Epithelial cell of proximal tubule (primary cell): Measurements from ENCODE around the gene TFEB. TPM values are rescaled to one million over a fixed set of nuclear protein-coding genes. Genes with fewer than 3 reads are reported as not detected.

Source experiments
- DNase-seq: peaks from one replicate; pipeline ENCODE4 v3.0.0-alpha.2; 2011; ENCODE audit warnings: low read depth
- H3K4me3 ChIP-seq: 2 replicates; pipeline ENCODE4 v1.5.1; 2011; ENCODE audit warnings: low read depth, mild to moderate bottlenecking, low read length
- CTCF ChIP-seq: conservative IDR thresholded peaks from 2 replicates; pipeline ENCODE4 v1.5.1; 2012; ENCODE audit warnings: low read depth, mild to moderate bottlenecking, low read length
- total RNA-seq: library from RNA; depleted of rRNA; stranded (reverse); fragments of >200 nt; gene quantifications from 2 replicates; pipeline ENCODE4 v1.2.3, GENCODE V29; 2015

Gene TFEB
- total RNA-seq, 1 donor from 2014 or later = 3.3 TPM

- TF ChIP-seq CTCF = no peak
- no peak for DNase-seq
- H3K4me3 ChIP-seq = no peak overlapping the region
Measured at GRCh38 chr6:41634657-41635056, 100.8 kb downstream of the TFEB start.

Other genes with a start within 250 kb of the TFEB start
- 7.5 and 10.2 TPM in 2 replicates for gene FOXP4, start 189.2 kb downstream of the TFEB start, total RNA-seq
- 48.5 and 61.2 TPM in 2 replicates for gene MDFI, start 97.1 kb downstream of the TFEB start, total RNA-seq
- gene PGC, start 11.8 kb upstream of the TFEB start, total RNA-seq = not detected in 2 replicates
- 2.0 and 6.1 TPM in 2 replicates for gene FRS3, start 44.3 kb upstream of the TFEB start, total RNA-seq
- 2.2 TPM in 1 of 2 replicates, not detected in the other for gene PRICKLE4, start 45.2 kb upstream of the TFEB start, total RNA-seq
- gene TOMM6, start 52.1 kb upstream of the TFEB start, total RNA-seq = 224 and 302 TPM in 2 replicates
- gene USP49, start 159.8 kb upstream of the TFEB start, total RNA-seq = 0.94 and 2.7 TPM in 2 replicates
- 20.9 and 27.1 TPM in 2 replicates for gene MED20, start 185.5 kb upstream of the TFEB start, total RNA-seq
- gene BYSL, start 185.9 kb upstream of the TFEB start, total RNA-seq = 8.7 and 27.3 TPM in 2 replicates
- gene CCND3, start 206.2 kb upstream of the TFEB start, total RNA-seq = 45.4 and 54.2 TPM in 2 replicates